ENCODE data around the gene MTCH1.

DNA sequence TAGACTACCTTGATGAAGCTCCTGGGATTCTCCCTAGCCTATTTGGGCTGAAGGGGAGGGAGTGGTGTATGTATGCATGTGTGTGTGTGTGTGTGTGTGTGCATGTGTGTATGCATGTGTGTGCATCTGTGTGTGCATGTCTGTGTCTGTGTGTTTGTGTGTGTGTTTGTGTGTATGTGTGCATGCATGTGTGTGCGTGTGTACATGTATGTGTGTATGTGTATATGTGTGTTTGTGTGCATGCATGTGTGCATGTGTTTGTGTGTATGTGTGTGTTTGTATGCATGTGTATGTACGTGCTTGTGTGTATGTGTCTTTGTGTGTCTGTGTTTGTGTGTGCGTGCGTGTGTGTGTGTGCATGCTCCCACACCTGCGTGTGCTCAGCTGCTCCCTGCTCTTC, 34.8 kb upstream of the MTCH1 start:
- TF ChIP-seq POLR2A (IDR thresholded peaks at IDR 0.05) = no peak
- TF ChIP-seq, protein P1, sequence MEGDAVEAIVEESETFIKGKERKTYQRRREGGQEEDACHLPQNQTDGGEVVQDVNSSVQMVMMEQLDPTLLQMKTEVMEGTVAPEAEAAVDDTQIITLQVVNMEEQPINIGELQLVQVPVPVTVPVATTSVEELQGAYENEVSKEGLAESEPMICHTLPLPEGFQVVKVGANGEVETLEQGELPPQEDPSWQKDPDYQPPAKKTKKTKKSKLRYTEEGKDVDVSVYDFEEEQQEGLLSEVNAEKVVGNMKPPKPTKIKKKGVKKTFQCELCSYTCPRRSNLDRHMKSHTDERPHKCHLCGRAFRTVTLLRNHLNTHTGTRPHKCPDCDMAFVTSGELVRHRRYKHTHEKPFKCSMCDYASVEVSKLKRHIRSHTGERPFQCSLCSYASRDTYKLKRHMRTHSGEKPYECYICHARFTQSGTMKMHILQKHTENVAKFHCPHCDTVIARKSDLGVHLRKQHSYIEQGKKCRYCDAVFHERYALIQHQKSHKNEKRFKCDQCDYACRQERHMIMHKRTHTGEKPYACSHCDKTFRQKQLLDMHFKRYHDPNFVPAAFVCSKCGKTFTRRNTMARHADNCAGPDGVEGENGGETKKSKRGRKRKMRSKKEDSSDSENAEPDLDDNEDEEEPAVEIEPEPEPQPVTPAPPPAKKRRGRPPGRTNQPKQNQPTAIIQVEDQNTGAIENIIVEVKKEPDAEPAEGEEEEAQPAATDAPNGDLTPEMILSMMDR (IDR thresholded peaks at IDR 0.05) = no peak
